HAP-1 (cell line): ENCODE data around the gene SLC7A11.
A peak's percentile ranks its signal among the peaks of the same experiment; 100 is the strongest.

Experiments used
- DNase-seq, 2 experiments: peaks; one replicate each; pipeline ENCODE4 v3.0.0-alpha.2; 2016 to 2020; ENCODE audit warnings: low spot score in 2 of 2
- H3K27me3 ChIP-seq: fragments of 250-450 bp; sonication (Bioruptor Pico); 2 replicates; pipeline ENCODE4 v1.5.1; 2020; ENCODE audit warnings: low read depth, mild to moderate bottlenecking, moderate library complexity
- H3K36me3 ChIP-seq: fragments of 250-450 bp; sonication (Bioruptor Pico); replicated peaks from 2 replicates; pipeline ENCODE4 v1.5.1; 2020; ENCODE audit warnings: mild to moderate bottlenecking
- H3K4me1 ChIP-seq: fragments of 250-450 bp; sonication (Bioruptor Pico); 2 replicates; pipeline ENCODE4 v1.5.1; 2020; ENCODE audit warnings: mild to moderate bottlenecking
- H3K4me3 ChIP-seq: fragments of 250-450 bp; sonication (Bioruptor Pico); 2 replicates; pipeline ENCODE4 v1.5.1; 2020; ENCODE audit warnings: mild to moderate bottlenecking, moderate library complexity
- H3K9me3 ChIP-seq: fragments of 250-450 bp; sonication (Bioruptor Pico); 2 replicates; pipeline ENCODE4 v1.5.1; 2020; ENCODE audit warnings: mild to moderate bottlenecking, moderate library complexity
- in situ Hi-C: fragments of 300-500 bp; cut with MboI; formaldehyde crosslinking; loops from 3 replicates; pipeline ENCODE4 v1.14.3; 2020; ENCODE audit warnings: low sequenced_read_pairs, inconsistent platforms, mixed read lengths

The SLC7A11 gene

GRCh38 chr4:138242076-138242833 lies at the start of gene SLC7A11:
Gene SLC7A11, minus strand, starts transcription at chr4:138242349. Its CDS starts 280 bp downstream, at chr4:138242069.
- DNase-seq: peak; percentile 84 to 98
- in situ Hi-C loops: no loop called here
- H3K27me3 ChIP-seq: no peaks in the 10 kb centered on the region
- peaks cover 22% of the 10 kb centered on the region for H3K4me1 ChIP-seq
- H3K9me3 ChIP-seq: no peaks in the 10 kb centered on the region
- H3K4me3 ChIP-seq: peak within 1 kb of the TSS; percentile 49
- peaks cover 3% of the 10 kb centered on the region; the same call in 1 of the 2 replicates for H3K36me3 ChIP-seq

DNA sequence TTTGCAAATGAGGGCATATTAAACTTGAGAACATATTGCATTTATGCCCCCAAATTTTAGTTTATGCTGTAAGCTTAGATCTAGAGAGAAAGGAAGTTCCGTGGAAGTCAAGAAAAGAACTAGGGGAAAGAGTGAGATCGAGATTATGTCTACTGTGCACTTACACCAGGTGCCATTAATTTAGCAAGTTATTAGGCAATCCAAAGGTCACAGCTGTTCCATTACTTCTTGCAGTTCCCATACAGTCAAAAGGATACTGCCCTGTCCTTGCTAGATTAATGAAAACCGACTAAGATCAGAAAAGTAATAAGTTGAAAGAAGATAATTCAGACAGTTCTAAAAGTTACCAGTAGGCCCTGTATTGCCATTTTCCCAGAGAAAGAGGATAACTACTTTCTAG lies 49.3 kb upstream of the SLC7A11 start:
- H3K9me3 ChIP-seq: no peaks in the 10 kb centered on the region
- DNase-seq: no peak
- no peaks in the 10 kb centered on the region for H3K36me3 ChIP-seq
- no peaks in the 10 kb centered on the region for H3K27me3 ChIP-seq
- no peaks in the 10 kb centered on the region for H3K4me1 ChIP-seq
- in situ Hi-C loops: no loop called here
- no peak overlapping the region for H3K4me3 ChIP-seq

DNA sequence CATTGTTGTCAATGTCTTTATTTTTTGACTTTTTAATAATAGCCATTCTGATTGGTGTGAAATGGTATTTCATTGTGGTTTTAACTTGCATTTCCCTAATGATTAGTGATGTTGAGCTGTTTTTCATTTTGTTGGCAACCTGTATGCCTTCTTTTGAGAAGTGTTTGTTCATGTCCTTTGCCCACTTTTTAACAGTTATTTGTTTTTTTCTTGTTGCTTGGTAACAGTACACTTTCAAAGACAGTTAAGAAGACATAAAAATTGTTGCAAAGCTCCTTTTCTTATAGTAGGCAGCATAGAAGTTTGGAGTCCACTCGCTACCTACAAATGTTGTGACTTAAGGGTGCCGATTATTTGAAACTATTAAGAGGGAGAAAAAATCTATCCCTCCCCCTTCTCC lies 48.7 kb upstream of the SLC7A11 start:
- in situ Hi-C loops: no loop called here
- Histone ChIP-seq H3K36me3 (no peaks in the 10 kb centered on the region), H3K4me3 (no peak overlapping the region), H3K27me3 (no peaks in the 10 kb centered on the region), H3K4me1 (no peaks in the 10 kb centered on the region), H3K9me3 (no peaks in the 10 kb centered on the region)
- no peak for DNase-seq

DNA sequence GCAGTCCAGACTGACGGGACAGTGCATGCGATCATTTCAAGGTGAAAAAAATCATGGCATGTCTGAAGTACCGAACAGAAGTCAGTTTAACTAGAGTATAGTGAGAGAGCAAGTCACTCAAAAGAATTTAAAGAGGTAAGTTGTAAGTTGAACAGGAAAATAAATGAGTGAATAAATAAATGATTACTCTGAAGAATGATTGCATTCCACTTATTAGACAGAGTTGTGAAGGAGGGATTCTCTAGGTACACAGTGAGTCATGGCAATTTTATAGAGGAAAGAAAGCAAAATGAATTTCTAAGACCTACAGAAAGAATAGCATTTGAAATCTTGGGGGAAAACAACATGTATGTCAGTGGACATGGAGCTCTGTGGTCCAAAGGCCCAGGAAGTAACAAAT lies 37.1 kb upstream of the SLC7A11 start:
- in situ Hi-C loops: no loop called here
- Histone ChIP-seq H3K4me3 (no peak overlapping the region), H3K9me3 (no peaks in the 10 kb centered on the region), H3K4me1 (no peaks in the 10 kb centered on the region), H3K36me3 (no peaks in the 10 kb centered on the region), H3K27me3 (no peaks in the 10 kb centered on the region)
- no peak for DNase-seq

GRCh38 chr4:138277133-138277532 lies 35.0 kb upstream of the SLC7A11 start:
- no peak for DNase-seq
- Histone ChIP-seq H3K4me3 (no peak overlapping the region), H3K9me3 (no peaks in the 10 kb centered on the region), H3K27me3 (no peaks in the 10 kb centered on the region), H3K36me3 (no peaks in the 10 kb centered on the region), H3K4me1 (no peaks in the 10 kb centered on the region)
- in situ Hi-C loops: no loop called here

DNA sequence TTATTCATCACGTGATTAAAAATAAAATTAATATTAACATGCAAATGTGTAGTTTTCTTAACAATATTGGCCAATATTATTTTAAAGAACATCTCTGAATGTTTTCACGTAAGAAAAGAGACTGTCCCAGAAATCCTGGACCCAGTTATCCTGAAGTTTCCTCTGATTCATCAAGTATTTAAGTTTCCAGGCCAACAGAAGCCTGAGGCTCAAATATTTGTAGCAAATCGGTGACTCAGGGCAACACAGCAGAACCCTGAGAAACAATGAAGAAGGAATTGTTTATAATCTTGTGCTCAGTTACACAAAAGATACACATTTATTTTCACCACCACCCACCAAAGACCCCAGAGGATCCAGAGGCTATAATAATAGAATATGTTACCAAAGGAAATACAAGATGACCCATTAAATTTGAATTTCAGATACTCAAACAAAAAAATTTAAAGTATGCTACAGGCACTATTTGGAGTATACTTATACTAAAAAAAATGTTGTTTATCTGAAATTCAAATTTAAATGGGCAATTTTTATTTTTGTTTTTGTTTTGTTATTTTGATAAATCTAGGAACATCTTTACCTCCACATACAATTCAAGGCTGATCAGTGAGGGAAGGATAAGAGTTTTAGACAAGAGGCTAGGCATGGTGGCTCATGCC lies 33.9 kb upstream of the SLC7A11 start:
- Histone ChIP-seq H3K4me3 (no peak overlapping the region), H3K27me3 (no peaks in the 10 kb centered on the region), H3K36me3 (no peaks in the 10 kb centered on the region), H3K4me1 (no peaks in the 10 kb centered on the region), H3K9me3 (no peaks in the 10 kb centered on the region)
- in situ Hi-C loops: no loop called here
- no peak for DNase-seq

DNA sequence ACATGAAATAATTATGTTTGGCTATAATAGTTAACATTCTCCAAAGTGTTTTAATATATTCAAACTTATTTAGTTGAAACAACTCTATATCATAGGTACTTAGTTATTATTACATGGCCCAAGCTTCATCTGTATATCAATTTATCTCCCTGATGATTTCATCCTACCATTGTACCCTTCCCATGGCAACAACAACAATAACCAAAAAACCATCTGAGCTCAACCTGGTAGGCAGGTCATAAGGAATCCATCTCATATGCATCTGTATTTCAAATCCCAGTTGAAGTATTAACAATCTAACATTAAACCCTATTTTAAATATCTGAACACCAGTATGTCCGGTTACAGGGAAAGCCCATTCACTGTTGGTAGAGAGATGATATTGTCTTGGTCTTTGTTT lies 33.1 kb upstream of the SLC7A11 start:
- DNase-seq: no peak
- Histone ChIP-seq H3K27me3 (no peaks in the 10 kb centered on the region), H3K4me1 (no peaks in the 10 kb centered on the region), H3K9me3 (no peaks in the 10 kb centered on the region), H3K4me3 (no peak overlapping the region), H3K36me3 (no peaks in the 10 kb centered on the region)
- in situ Hi-C loops: no loop called here

DNA sequence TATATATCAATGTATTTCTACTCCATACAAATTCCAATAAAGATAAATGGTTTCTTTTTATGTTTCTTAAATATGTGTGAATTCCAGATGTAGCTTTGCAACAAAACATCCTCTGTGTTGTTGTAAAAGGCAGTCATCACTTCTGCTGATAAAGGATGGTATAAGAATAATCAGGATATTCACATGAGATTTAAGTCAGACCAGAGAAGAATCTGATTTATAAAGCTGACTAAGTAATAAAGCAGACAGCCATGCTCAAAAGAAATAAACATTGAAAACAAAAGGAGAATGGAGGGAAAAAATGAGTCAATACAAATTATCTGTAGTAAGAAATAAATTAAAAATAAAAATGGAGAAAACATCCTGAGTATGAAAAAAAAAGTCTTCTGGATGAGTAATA lies 27.0 kb upstream of the SLC7A11 start:
- Histone ChIP-seq H3K4me3 (no peak overlapping the region), H3K27me3 (no peaks in the 10 kb centered on the region), H3K4me1 (no peaks in the 10 kb centered on the region), H3K36me3 (no peaks in the 10 kb centered on the region), H3K9me3 (no peaks in the 10 kb centered on the region)
- in situ Hi-C loops: no loop called here
- DNase-seq: no peak

DNA sequence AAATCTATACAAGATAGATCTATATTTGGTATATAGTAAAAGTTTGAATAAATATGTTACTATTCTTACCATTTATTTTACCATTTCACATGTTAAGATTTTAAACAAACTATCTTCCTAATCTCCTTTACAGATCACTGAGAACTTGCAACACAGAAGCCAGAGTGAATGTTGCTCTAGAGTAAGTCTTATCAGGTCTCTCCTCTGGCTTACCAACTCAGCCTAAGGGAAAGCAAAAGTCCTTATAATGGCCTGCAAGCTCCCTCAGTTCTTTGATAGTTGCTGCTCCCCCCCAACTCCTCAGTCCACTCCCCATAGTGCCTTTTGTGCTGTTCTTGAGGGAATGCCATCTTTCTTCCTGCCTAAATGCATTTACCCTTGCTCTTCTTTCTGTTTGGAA lies 25.7 kb upstream of the SLC7A11 start:
- Histone ChIP-seq H3K4me1 (no peaks in the 10 kb centered on the region), H3K27me3 (no peaks in the 10 kb centered on the region), H3K9me3 (no peaks in the 10 kb centered on the region), H3K36me3 (no peaks in the 10 kb centered on the region), H3K4me3 (no peak overlapping the region)
- in situ Hi-C loops: no loop called here
- no peak for DNase-seq

- no peaks in the 10 kb centered on the region for H3K36me3 ChIP-seq
- no peaks in the 10 kb centered on the region for H3K27me3 ChIP-seq
- H3K4me1 ChIP-seq: no peaks in the 10 kb centered on the region
- no peaks in the 10 kb centered on the region for H3K9me3 ChIP-seq
- no peak for DNase-seq
- in situ Hi-C loops: no loop called here
- H3K4me3 ChIP-seq: no peak overlapping the region
Measured at GRCh38 chr4:138266948-138267347, 24.8 kb upstream of the SLC7A11 start.

GRCh38 chr4:138263247-138263816 lies 21.2 kb upstream of the SLC7A11 start:
- Histone ChIP-seq H3K36me3 (no peaks in the 10 kb centered on the region), H3K4me1 (no peaks in the 10 kb centered on the region), H3K9me3 (no peaks in the 10 kb centered on the region), H3K4me3 (no peak overlapping the region), H3K27me3 (no peaks in the 10 kb centered on the region)
- in situ Hi-C loops: no loop called here
- DNase-seq: no peak

GRCh38 chr4:138262469-138262868 lies 20.3 kb upstream of the SLC7A11 start:
- DNase-seq: no peak
- no peaks in the 10 kb centered on the region for H3K27me3 ChIP-seq
- H3K4me1 ChIP-seq: no peaks in the 10 kb centered on the region
- no peak overlapping the region for H3K4me3 ChIP-seq
- H3K9me3 ChIP-seq: no peaks in the 10 kb centered on the region
- H3K36me3 ChIP-seq: no peaks in the 10 kb centered on the region
- in situ Hi-C loops: no loop called here

DNA sequence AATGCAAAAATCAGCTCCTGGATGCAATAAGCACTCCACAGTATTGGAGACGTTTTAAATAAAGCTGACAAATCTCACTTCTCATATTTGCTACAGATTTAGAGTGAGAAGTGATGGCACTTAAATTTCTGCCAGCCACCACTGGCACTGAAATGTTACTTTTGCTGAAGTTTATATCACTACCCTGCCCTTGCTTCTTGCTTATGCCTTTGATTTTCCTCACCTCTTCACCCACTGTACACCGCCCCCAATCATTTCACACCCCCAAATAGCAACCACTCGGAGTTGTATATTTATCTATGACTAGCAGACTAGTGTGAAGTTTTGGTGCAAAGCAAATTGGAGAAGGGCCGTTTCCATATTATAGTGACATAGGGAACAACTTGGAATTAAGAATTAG lies 19.9 kb upstream of the SLC7A11 start:
- in situ Hi-C loops: no loop called here
- Histone ChIP-seq H3K9me3 (no peaks in the 10 kb centered on the region), H3K4me3 (no peak overlapping the region), H3K27me3 (no peaks in the 10 kb centered on the region), H3K36me3 (no peaks in the 10 kb centered on the region), H3K4me1 (no peaks in the 10 kb centered on the region)
- DNase-seq: no peak

GRCh38 chr4:138259824-138260223 lies 17.7 kb upstream of the SLC7A11 start:
- Histone ChIP-seq H3K4me1 (no peaks in the 10 kb centered on the region), H3K9me3 (no peaks in the 10 kb centered on the region), H3K4me3 (no peak overlapping the region), H3K27me3 (no peaks in the 10 kb centered on the region), H3K36me3 (no peaks in the 10 kb centered on the region)
- in situ Hi-C loops: no loop called here
- DNase-seq: no peak
